Hematopoietic multipotent progenitor cell (in vitro differentiated cells): ENCODE results near the gene KRT27. TPM values are rescaled to one million over a fixed set of nuclear protein-coding genes. Genes with fewer than 3 reads are reported as not detected.
"Not testable (repeated sequence)": the region's sequence is repeated elsewhere in the genome, so short reads cannot be mapped to it uniquely, and the experiment has no call there.

Source experiments
- DNase-seq, 3 donors: peaks; one replicate each; pipeline ENCODE4 v3.0.0-alpha.2; 2011 to 2015; ENCODE audit warnings: low read depth in 2 of 3, low spot score in 2 of 3
- total RNA-seq: library from RNA; depleted of rRNA; stranded (reverse); fragments of >200 nt; gene quantifications from one replicate; pipeline ENCODE4 v1.2.3, GENCODE V29; 2012

Gene KRT27
- total RNA-seq, 1 donor, result not detected

DNA sequence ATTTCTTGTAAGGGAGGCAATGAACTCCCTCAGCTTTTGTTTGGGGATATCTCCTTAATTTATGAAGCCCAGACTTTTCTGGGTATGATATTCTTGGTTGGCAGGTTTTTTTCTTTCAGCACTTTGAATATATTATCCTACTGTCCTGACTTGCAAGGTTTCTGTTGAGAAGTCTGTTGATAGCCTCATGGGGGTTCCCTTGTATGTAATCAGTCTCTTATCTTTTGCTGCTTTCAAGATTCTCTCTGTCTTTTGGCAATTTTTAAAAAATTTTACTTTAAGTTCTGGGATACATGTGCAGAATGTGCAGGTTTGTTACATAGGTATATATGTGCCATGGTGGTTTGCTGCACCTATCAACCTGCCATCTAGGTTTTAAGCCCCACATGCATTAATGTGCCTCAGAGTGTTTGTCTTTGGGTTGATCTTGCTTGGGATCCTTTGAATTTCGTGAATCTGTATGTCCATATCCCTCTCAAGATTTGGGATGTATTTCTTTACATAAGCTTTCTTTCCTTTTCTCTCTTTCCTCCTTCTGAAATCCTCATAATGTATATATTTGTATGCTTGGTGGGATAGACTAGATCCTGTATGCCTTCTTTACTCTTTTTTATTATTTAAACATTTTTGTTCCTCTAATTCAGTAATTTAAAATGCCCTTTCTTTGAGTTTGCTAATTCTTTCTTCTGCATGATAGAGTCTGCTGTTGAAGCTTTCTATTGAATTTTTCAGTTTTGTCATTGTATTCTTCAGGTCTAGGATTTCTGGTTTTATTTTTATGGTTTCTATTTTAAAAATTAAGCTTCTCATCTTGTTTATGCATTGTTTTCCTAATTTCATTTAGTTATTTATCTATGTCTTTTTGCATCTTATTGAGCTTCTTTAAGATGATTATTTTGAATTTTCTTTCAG lies 22.0 kb downstream of the KRT27 start:
- no peak for DNase-seq

DNA sequence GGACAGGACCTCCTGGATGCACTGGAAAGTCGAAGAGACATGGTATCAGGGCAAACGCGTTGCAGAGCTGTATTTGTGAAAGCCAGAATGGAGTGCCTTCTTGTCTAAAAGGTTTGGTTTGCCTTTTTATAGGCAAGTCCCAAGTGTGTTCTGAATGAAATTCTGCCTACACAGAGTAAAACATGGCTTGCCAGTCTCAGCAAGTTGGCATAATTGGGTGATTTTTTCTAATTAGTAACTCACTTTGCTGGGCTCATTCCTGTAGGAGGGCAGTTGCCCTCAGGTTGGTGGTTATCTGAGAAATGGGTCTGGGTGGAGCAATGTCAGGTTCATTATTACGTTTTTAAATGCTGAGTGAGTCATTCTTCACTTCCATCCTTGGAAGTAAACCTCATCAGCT lies 27.1 kb downstream of the KRT27 start, which contains the start of gene KRT25:
Gene KRT25, minus strand, starts transcription at position 101 of the 400 bp plus-strand sequence. Its CDS starts 60 bp downstream, at position 41.
- no peak for DNase-seq

DNA sequence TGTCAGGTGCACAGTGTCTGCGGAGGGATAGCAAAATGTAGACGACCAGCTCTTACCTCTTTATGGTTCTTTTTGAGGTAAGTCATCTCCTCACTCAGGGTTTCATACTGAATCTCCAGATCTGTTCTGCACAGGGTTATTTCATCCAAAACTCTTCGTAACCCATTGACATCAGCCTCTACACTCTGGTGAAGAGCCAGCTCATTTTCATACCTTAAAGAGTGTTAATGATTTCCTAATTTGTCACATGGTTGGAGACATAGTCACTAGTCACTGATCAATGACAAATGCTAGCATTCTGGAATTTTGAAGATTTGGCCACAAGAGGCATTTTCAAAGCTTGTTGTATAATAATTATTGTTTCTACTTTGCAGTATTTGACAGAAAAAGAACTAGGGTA lies 28.5 kb downstream of the KRT27 start:
- DNase-seq, result no peak

DNA sequence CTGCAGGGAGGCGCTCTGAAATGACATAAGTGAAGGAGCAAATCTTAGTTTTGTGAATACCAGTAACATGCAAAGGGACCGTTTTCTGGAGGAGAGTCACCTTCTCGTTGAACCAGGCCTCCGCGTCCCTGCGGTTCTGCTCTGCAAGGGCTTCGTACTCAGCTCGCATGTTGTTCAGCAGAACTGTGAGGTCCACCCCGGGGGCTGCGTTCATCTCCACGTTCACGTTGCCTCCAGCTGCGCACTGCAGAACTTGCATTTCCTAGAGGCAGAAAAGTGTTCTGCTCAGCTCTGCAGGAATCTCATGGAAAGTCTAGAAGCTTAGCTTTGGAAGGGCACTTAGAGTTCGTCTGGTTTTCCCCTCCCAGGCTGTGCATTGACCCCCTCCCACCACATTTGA lies 31.3 kb downstream of the KRT27 start:
- no peak for DNase-seq

DNA sequence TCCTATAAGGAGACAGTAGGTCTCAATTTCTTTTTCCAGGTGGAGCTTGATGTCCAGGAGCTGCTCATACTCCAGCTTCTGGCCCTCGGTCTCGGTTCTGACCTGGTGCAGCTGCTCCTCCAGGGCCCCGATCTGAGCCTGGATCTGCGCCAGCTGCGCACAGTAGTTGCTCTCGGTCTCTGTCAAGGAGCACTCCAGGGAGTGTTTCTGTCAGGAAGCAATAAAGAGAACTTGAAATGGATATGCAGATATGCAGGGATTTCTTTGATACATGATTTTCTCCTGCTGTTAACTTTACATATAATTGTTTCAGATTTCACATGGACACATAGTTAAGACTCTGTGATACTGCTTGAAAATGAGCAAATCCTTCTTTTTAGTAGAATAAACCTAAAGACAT lies 32.0 kb downstream of the KRT27 start:
- no peak for DNase-seq

DNA sequence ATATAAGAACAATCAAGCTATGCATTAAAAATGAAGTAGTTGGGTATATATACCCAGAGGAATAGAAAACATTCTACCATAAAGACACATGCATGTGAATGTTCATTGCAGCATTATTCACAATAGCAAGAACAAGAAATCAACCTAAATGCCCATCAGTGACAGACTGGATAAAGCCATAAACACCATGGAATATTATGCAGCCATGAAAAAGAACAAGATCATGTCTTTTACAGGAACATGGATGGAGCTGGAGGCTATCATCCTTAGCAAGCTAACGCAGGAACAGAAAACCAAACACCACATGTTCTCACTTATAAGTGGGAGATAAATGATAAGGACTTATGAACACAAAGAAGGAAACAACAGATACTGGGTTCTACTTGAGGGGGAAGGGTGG lies 33.7 kb downstream of the KRT27 start:
- not testable (repeated sequence) for DNase-seq

DNA sequence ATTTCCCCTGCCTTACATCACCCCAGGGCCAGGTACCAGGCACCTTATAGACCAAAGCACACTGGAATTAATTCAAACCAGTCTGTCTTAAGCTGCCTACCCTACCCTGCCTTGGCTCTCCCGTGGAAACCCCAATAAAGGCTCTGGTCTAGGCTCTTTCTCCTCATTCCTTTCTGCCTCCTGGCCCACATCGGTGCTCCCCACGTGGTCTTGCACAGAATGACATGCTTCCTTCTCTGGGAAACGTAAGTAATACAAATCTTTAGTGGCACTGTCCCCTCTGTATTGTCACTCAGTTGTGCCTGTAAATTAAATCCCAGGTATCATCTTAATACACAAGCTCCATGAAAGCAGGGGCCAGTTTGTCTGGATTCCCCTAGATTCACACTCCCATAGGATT lies 43.8 kb downstream of the KRT27 start:
- DNase-seq, result no peak

DNA sequence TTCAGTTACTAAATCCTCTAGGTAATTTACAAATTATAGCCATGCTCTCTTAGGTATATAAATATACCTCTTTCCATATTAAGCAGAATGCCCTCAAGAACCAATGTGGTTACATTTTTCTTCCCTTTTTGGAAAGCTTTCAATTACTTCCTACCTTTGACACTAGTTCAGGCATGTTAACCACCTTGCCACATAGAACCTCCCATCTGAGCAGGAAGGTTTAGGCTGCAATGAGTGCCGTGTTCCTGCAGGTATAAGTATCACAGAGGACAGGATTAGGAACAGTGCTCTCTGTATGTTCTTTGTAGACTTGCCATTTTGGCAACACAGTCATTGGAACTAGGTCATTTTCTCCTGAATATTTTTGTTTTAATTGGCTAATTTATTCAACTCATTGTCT lies 47.3 kb downstream of the KRT27 start:
- DNase-seq, result no peak

DNA sequence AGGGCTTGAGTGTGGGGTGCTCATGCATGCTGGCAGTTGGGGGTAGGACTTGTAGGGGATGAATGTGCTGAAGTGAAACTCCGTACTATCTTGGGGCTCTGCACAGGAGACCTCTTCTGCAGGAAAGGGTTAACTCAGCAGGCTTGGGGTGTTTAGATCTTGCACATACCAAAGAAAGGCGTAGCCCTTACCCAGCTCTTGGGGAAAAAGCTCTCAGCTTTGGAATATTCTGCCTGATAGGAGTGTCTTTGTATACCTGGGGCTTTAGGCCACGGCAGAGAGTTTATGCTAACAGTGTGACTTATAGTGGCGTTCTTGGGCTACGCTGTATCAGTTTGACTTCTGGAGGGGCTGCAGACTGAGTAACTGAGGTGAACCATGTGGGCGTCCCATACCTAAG lies 48.3 kb downstream of the KRT27 start:
- DNase-seq, result no peak

DNA sequence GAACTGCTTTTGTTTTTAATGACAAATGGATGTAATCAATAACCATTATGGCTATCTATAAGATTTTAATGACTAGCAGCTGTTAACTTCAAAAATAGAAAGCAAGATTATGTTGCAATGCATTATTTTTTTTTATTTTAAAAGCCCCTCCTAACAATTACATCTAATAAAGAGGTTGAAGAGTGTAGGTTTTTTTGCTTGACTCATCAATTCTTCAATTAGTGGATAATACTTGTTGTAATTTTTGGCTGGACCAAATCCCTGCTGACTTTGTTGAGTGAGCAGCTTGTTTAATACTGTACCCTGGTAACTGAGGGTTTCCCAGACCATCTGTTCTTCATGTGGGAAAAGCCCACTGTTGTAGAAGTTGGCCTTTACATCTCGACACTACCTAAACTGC lies 51.4 kb downstream of the KRT27 start:
- DNase-seq, result no peak

DNA sequence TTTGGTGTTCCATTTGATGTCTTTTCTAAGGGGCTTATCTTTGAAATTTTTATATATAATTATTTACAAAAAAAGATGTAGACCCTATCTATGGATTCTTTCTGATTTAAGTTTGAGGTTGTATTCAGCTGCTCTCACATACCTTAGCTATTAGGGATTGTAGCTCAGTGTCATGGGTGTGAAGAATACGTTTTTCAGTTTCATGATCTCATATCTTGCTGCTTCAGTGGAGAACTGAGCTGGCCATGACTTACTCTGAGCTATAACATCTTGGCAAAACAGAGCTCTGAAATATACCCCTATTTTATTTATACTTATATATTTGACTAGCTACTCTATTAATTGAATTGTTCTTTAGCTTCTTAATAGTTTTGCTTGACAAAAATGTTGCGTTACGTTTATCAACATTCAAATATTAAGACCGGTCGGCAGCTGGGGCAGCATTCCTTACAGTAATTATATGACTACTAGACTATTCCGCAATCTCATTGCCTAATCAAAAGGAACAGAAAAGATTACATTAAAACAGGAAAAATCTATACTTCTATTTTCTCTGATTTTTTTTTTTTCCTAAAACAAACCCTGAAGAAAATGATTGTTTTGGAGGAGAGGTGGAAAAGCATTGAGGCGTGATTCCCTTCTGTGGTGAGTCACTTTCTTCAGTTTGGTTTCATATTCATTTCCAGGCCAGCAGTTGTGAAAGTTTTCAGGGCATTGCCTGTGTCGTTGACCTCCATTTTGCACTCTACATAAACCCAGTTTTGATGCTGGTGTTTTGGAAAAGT lies 54.7 kb downstream of the KRT27 start:
- no peak for DNase-seq

DNA sequence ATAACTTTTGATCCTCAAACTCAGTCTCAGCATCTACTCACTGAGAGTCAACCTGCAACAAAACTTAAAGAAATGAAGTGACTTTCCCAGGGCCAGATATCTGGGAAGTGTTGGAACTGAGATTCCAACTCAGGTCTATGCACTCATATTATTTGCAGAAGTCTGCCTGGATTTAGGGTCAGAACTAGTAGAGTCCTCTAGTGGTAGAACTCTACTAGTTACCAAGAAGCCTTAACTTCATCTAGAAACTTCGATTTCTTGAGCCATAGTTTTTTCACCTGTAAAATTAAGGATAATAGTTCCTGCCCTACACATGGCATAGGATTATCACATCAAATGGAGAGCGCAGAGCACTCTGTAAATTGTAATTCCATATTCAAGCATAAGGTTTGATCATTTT lies 55.4 kb downstream of the KRT27 start:
- peak in 1 of 3 donors; percentile 12 for DNase-seq

Other genes with a start within 250 kb of the KRT27 start
- 4.6 TPM for gene CCR7, start 217.1 kb downstream of the KRT27 start, total RNA-seq
- gene SMARCE1, start 134.7 kb downstream of the KRT27 start, total RNA-seq, result 46.6 TPM
- gene KRT222, start 117.4 kb downstream of the KRT27 start, total RNA-seq, result not detected
- not detected for gene KRT24, start 78.8 kb downstream of the KRT27 start, total RNA-seq
- gene KRT25, start 27.2 kb downstream of the KRT27 start, total RNA-seq, result not detected
- not detected for gene KRT26, start 10.3 kb downstream of the KRT27 start, total RNA-seq
- not detected for gene KRT28, start 17.4 kb upstream of the KRT27 start, total RNA-seq
- 3.8 TPM for gene KRT10, start 40.1 kb upstream of the KRT27 start, total RNA-seq
- gene KRT12, start 84.7 kb upstream of the KRT27 start, total RNA-seq, result not detected
- gene KRT20, start 102.7 kb upstream of the KRT27 start, total RNA-seq, result not detected
- gene KRT23, start 155.1 kb upstream of the KRT27 start, total RNA-seq, result under 0.01 TPM
- under 0.01 TPM for gene KRT39, start 184.4 kb upstream of the KRT27 start, total RNA-seq
- gene KRT40, start 201.8 kb upstream of the KRT27 start, total RNA-seq, result not detected
- gene KRTAP3-3, start 211.6 kb upstream of the KRT27 start, total RNA-seq, result not detected
- not detected for gene KRTAP3-2, start 217.4 kb upstream of the KRT27 start, total RNA-seq
- gene KRTAP3-1, start 226.6 kb upstream of the KRT27 start, total RNA-seq, result not detected
- gene KRTAP1-5, start 244.7 kb upstream of the KRT27 start, total RNA-seq, result not detected
- gene KRTAP1-4, start 247.6 kb upstream of the KRT27 start, total RNA-seq, result not detected